ENCODE measurements around the gene GYG1.
"Not testable (repeated sequence)": the region's sequence is repeated elsewhere in the genome, so short reads cannot be mapped to it uniquely, and the experiment has no call there.

The GYG1 gene

GRCh38 chr3:148991219-148992026 is at the start of gene GYG1:
Gene GYG1, plus strand, starts transcription at chr3:148991540. Its CDS starts 101 bp downstream, at chr3:148991641.
- peak; percentile 78 to 80 for DNase-seq

GRCh38 chr3:148943506-148944205 is 47.7 kb upstream of the GYG1 start:
- no peak for DNase-seq

GRCh38 chr3:148945116-148945515 is 46.2 kb upstream of the GYG1 start:
- DNase-seq: no peak

- no peak for DNase-seq
Measured at GRCh38 chr3:148948913-148949657, 42.3 kb upstream of the GYG1 start.

GRCh38 chr3:148950806-148951205 is 40.5 kb upstream of the GYG1 start:
- no peak for DNase-seq

- no peak for DNase-seq
Measured at GRCh38 chr3:148951599-148952361, 39.6 kb upstream of the GYG1 start.

- DNase-seq: no peak
Measured at GRCh38 chr3:148953094-148953493, 38.2 kb upstream of the GYG1 start.

- DNase-seq: no peak
Measured at GRCh38 chr3:148954981-148955380, 36.4 kb upstream of the GYG1 start.

GRCh38 chr3:148955544-148956346 is 35.6 kb upstream of the GYG1 start:
- peak in 1 of 2 experiments; percentile 4 for DNase-seq

- DNase-seq: no peak
Measured at GRCh38 chr3:148957586-148957985, 33.8 kb upstream of the GYG1 start.

- no peak for DNase-seq
Measured at GRCh38 chr3:148958696-148959095, 32.6 kb upstream of the GYG1 start.

GRCh38 chr3:148962513-148962912 is 28.8 kb upstream of the GYG1 start:
- DNase-seq: no peak

GRCh38 chr3:148964809-148965208 is 26.5 kb upstream of the GYG1 start:
- no peak for DNase-seq

- no peak for DNase-seq
Measured at GRCh38 chr3:148968321-148968720, 23.0 kb upstream of the GYG1 start.

- no peak for DNase-seq
Measured at GRCh38 chr3:148970271-148970670, 21.1 kb upstream of the GYG1 start.

- DNase-seq: no peak
Measured at GRCh38 chr3:148971401-148972163, 19.8 kb upstream of the GYG1 start.

- DNase-seq: no peak
Measured at GRCh38 chr3:148974726-148975125, 16.6 kb upstream of the GYG1 start.

- no peak for DNase-seq
Measured at GRCh38 chr3:148975248-148975647, 16.1 kb upstream of the GYG1 start.

GRCh38 chr3:148975696-148976095 is 15.6 kb upstream of the GYG1 start:
- DNase-seq: no peak

- no peak for DNase-seq
Measured at GRCh38 chr3:148981273-148981672, 10.1 kb upstream of the GYG1 start.

- not testable (repeated sequence) for DNase-seq
Measured at GRCh38 chr3:148987551-148987950, 3.8 kb upstream of the GYG1 start.

Measured in activated CD4-positive, alpha-beta T cell treated with anti-CD3 and anti-CD28 coated beads, Interleukin-2, amount 50 U/mL, for 4 hours (primary cell).